H1 (cell line): ENCODE results near the gene NFKBIZ. TPM values are rescaled to one million over a fixed set of nuclear protein-coding genes. Genes with fewer than 3 reads are reported as not detected.

Experiments
- CTCF ChIA-PET: fragments of 300-600 bp; sonication (Branson Sonifier 250); formaldehyde crosslinking; loops from one replicate; lab custom pipeline; 2021; ENCODE audit not compliant: partially characterized antibody; lab: Charles Lee
- POLR2A ChIA-PET: fragments of 300-600 bp; sonication (Branson Sonifier 250); formaldehyde crosslinking; loops from one replicate; lab custom pipeline; 2021; ENCODE audit warnings: inconsistent platforms; ENCODE audit not compliant: partially characterized antibody; lab: Charles Lee
- DNase-seq, 2 experiments: peaks; one replicate each; pipeline versions ENCODE4 v3.0.0 to v3.0.0-alpha.2; 2010 to 2022; ENCODE audit warnings: low spot score in 2 of 2, low read depth in 1 of 2, mixed read lengths in 1 of 2
- FAIRE-seq: peaks from 2 replicates; lab custom pipeline; 2011; peaks lifted over from hg19 to GRCh38; lab: Jason Lieb, UNC
- H2AFZ ChIP-seq: 2 replicates; pipeline ENCODE4 v1.8.1; 2012; ENCODE audit warnings: low read length, inconsistent platforms
- H2AK5ac ChIP-seq: 2 replicates; pipeline ENCODE4 v1.6.1; 2013; ENCODE audit warnings: low read depth, low read length
- H2BK120ac ChIP-seq: replicated peaks from 2 replicates; pipeline ENCODE3; 2013; ENCODE audit warnings: low read depth, low read length, inconsistent platforms
- H2BK12ac ChIP-seq: 2 replicates; pipeline ENCODE4 v1.6.1; 2013; ENCODE audit warnings: low read depth, low read length
- H2BK15ac ChIP-seq: 2 replicates; pipeline ENCODE4 v1.6.1; 2013; ENCODE audit warnings: low read length
- H2BK20ac ChIP-seq: 2 replicates; pipeline ENCODE4 v1.6.1; 2013; ENCODE audit warnings: low read length
- H2BK5ac ChIP-seq: 2 replicates; pipeline ENCODE4 v1.6.1; 2013; ENCODE audit warnings: low read depth, low read length
- H3K14ac ChIP-seq: 2 replicates; pipeline ENCODE4 v1.6.1; 2013; ENCODE audit warnings: inconsistent platforms; ENCODE audit not compliant: insufficient read length
- H3K18ac ChIP-seq: 2 replicates; pipeline ENCODE4 v1.6.1; 2013; ENCODE audit warnings: low read length; ENCODE audit errors: extremely low read depth
- H3K23ac ChIP-seq: 2 replicates; pipeline ENCODE4 v1.6.1; 2013; ENCODE audit warnings: inconsistent platforms; ENCODE audit not compliant: insufficient read length
- H3K23me2 ChIP-seq: 2 replicates; pipeline ENCODE4 v1.6.1; 2013; ENCODE audit warnings: low read depth, low read length
- H3K27ac ChIP-seq: 2 replicates; pipeline ENCODE4 v1.6.1; 2011; ENCODE audit warnings: low read depth, low read length, inconsistent platforms
- H3K27me3 ChIP-seq, 4 experiments: replicated peaks in 1 of 4; 1 replicate in 1 of 4; 2 replicates in 3 of 4; pipeline versions ENCODE4 v1.6.1 to v1.8.1; 2011 to 2013; ENCODE audit warnings: low read length in 3 of 4, mild to moderate bottlenecking in 3 of 4, inconsistent platforms in 2 of 4, mixed read lengths in 2 of 4, moderate library complexity in 1 of 4; ENCODE audit not compliant: control insufficient read depth in 3 of 4, insufficient read depth in 3 of 4; ENCODE audit errors: extremely low read depth in 1 of 4
- H3K36me3 ChIP-seq, 4 experiments: 2 replicates each; pipeline versions ENCODE4 v1.6.1 to v1.8.1; 2011 to 2013; ENCODE audit warnings: mild to moderate bottlenecking in 4 of 4, low read length in 3 of 4, moderate library complexity in 2 of 4, control low read depth in 1 of 4, inconsistent platforms in 1 of 4; ENCODE audit not compliant: insufficient read depth in 4 of 4, control insufficient read depth in 2 of 4
- H3K4ac ChIP-seq: replicated peaks from 2 replicates; pipeline ENCODE3; 2013; ENCODE audit warnings: low read length, low read depth, mixed read lengths, inconsistent platforms; ENCODE audit not compliant: insufficient read length
- H3K4me1 ChIP-seq, 4 experiments: replicated peaks in 1 of 4; 1 replicate in 1 of 4; 2 replicates in 3 of 4; pipeline versions ENCODE4 v1.6.1 to v1.8.1; 2011 to 2013; ENCODE audit warnings: low read length in 3 of 4, inconsistent platforms in 2 of 4, mixed read lengths in 1 of 4; ENCODE audit not compliant: insufficient read depth in 4 of 4, control insufficient read depth in 3 of 4
- H3K4me2 ChIP-seq, 2 experiments: 2 replicates each; pipeline versions ENCODE4 v1.6.1 to v1.8.1; 2011 to 2013; ENCODE audit warnings: low read depth in 2 of 2, low read length in 2 of 2, control low read depth in 1 of 2, inconsistent platforms in 1 of 2, mild to moderate bottlenecking in 1 of 2; ENCODE audit not compliant: insufficient read depth in 1 of 2
- H3K4me3 ChIP-seq, 4 experiments: fragments of 200-600, 300-600 bp in 1 of 4; sonication (generic), shearing (Covaris generic), sonication (Bioruptor Twin) in 1 of 4; 2 replicates each; pipeline versions ENCODE4 v1.5.1 to v1.8.1; 2011 to 2016; ENCODE audit warnings: low read length in 4 of 4, low read depth in 3 of 4, control low read depth in 2 of 4, inconsistent platforms in 2 of 4, mild to moderate bottlenecking in 2 of 4, mixed read lengths in 1 of 4, moderate library complexity in 1 of 4; ENCODE audit not compliant: insufficient read depth in 2 of 4; ENCODE audit errors: extremely low read depth in 1 of 4
- H3K56ac ChIP-seq: replicated peaks from 2 replicates; pipeline ENCODE3; 2013; ENCODE audit warnings: low read depth, mild to moderate bottlenecking, mixed read lengths, low read length, inconsistent platforms; ENCODE audit not compliant: insufficient read length
- H3K79me1 ChIP-seq: 2 replicates; pipeline ENCODE4 v1.6.1; 2013; ENCODE audit warnings: low read depth, low read length, control low read depth
- H3K79me2 ChIP-seq, 2 experiments: 2 replicates each; pipeline versions ENCODE4 v1.6.1 to v1.8.1; 2012 to 2013; ENCODE audit warnings: low read length in 2 of 2, mild to moderate bottlenecking in 2 of 2, inconsistent platforms in 1 of 2; ENCODE audit not compliant: insufficient read depth in 2 of 2, control insufficient read depth in 1 of 2
- H3K9ac ChIP-seq, 4 experiments: replicated peaks in 1 of 4; 1 replicate in 1 of 4; 2 replicates in 3 of 4; pipeline versions ENCODE4 v1.6.1 to v1.8.1; 2011 to 2013; ENCODE audit warnings: low read depth in 3 of 4, low read length in 3 of 4, control low read depth in 2 of 4, mild to moderate bottlenecking in 2 of 4, moderate library complexity in 2 of 4, inconsistent platforms in 1 of 4; ENCODE audit errors: extremely low read depth in 1 of 4
- H3K9me3 ChIP-seq, 2 experiments: 2 replicates each; pipeline versions ENCODE4 v1.6.1 to v1.8.1; 2012 to 2013; ENCODE audit warnings: mild to moderate bottlenecking in 2 of 2, moderate library complexity in 2 of 2, control low read depth in 1 of 2, inconsistent platforms in 1 of 2, low read depth in 1 of 2, low read length in 1 of 2, mixed read lengths in 1 of 2; ENCODE audit not compliant: insufficient read depth in 2 of 2
- H4K20me1 ChIP-seq, 2 experiments: replicated peaks in 1 of 2; 2 replicates each; pipeline versions ENCODE3 to v1.8.1; 2011 to 2013; ENCODE audit warnings: inconsistent platforms in 2 of 2, low read length in 2 of 2, mild to moderate bottlenecking in 1 of 2; ENCODE audit not compliant: insufficient read depth in 2 of 2, control insufficient read depth in 1 of 2
- H4K5ac ChIP-seq: 2 replicates; pipeline ENCODE4 v1.6.1; 2013; ENCODE audit warnings: low read length, low read depth, mixed read lengths, inconsistent platforms; ENCODE audit not compliant: insufficient read length
- H4K8ac ChIP-seq: 2 replicates; pipeline ENCODE4 v1.8.0; 2013; ENCODE audit warnings: mild to moderate bottlenecking, moderate library complexity, low read length, inconsistent platforms; ENCODE audit not compliant: insufficient read depth; ENCODE audit errors: extremely low read depth
- H4K91ac ChIP-seq: replicated peaks from 2 replicates; pipeline ENCODE3; 2013; ENCODE audit warnings: low read length, mixed read lengths, inconsistent platforms; ENCODE audit not compliant: insufficient read length
- CHD1 ChIP-seq: IDR thresholded peaks from 2 replicates; pipeline ENCODE4 v1.6.1; 2012; ENCODE audit warnings: low read depth, low read length, improper control_type of control experiment
- RAD21 ChIP-seq, 2 experiments: IDR thresholded peaks in 1 of 2; conservative IDR thresholded peaks in 1 of 2; 2 replicates each; pipeline ENCODE4 v1.6.1; 2011; ENCODE audit warnings: low read depth in 2 of 2, low read length in 2 of 2, improper control_type of control experiment in 1 of 2, inconsistent platforms in 1 of 2, mild to moderate bottlenecking in 1 of 2, moderate library complexity in 1 of 2
- RFX5 ChIP-seq: IDR thresholded peaks from 2 replicates; pipeline ENCODE4 v1.6.1; 2011; ENCODE audit warnings: low read depth, low read length, improper control_type of control experiment, borderline replicate concordance
- ZNF274 ChIP-seq: IDR thresholded peaks from 2 replicates; pipeline ENCODE4 v1.7.0; 2012; ENCODE audit warnings: low read length, borderline replicate concordance; ENCODE audit errors: extremely low read depth
- WGBS, 2 experiments: shearing (Covaris generic) in 1 of 2; methylation state at CpG; one replicate each; pipeline versions ENCODE4 v1.1.6 to v1.1.7; 2013 to 2015; ENCODE audit warnings: low lambda C conversion rate in 2 of 2, mixed read lengths in 2 of 2, inconsistent platforms in 1 of 2, low coverage in 1 of 2, missing lambda C conversion rate in 1 of 2; ENCODE audit not compliant: insufficient replicate concordance in 2 of 2, insufficient coverage in 1 of 2, insufficient read length in 1 of 2; ENCODE audit errors: extremely low coverage in 1 of 2, missing lambda C conversion rate in 1 of 2; 5-methylcytosine and 5-hydroxymethylcytosine counted together
- polyA plus RNA-seq, 7 experiments: library from polyadenylated mRNA; depleted of rRNA in 3 of 7; stranded (reverse) in 5 of 7; unstranded in 2 of 7; fragments of >200 nt in 5 of 7; fragments of 200-250 nt in 2 of 7; gene quantifications; 1 replicate in 5 of 7; 2 replicates in 1 of 7; 4 replicates in 1 of 7; pipeline versions ENCODE4 v1.2.1 to v1.2.3, GENCODE V29; 2011 to 2013; ENCODE audit warnings: missing spikeins in 2 of 7, mixed read lengths in 2 of 7
- total RNA-seq: library from RNA; stranded (reverse); fragmentation: NEBNext Ultra II Directional; extraction: Animal tissue kit (Norgen Biotek cat#: 25700); gene quantifications from 2 replicates; pipeline ENCODE4 v1.2.1, GENCODE V29; 2021

NFKBIZ gene
- total and polyA plus RNA-seq, 2 of the 8 experiments (the other 6 are each of a cell fraction or from before 2014, with no cell fraction given) = 7.2 to 24.5 TPM

GRCh38 chr3:101838691-101839090, 10.6 kb upstream of the NFKBIZ start:
- no peaks in the 10 kb centered on the region for H3K79me2 ChIP-seq
- no peak overlapping the region for H3K27ac ChIP-seq
- H3K14ac ChIP-seq = no peak overlapping the region
- no peak overlapping the region for H3K4me2 ChIP-seq
- H2AFZ ChIP-seq = no peak overlapping the region
- H2BK5ac ChIP-seq = no peak overlapping the region
- H3K4me3 ChIP-seq = no peak overlapping the region
- no peak for DNase-seq
- H3K36me3 ChIP-seq = no peaks in the 10 kb centered on the region
- H2BK15ac ChIP-seq = no peak overlapping the region
- H3K23ac ChIP-seq = no peak overlapping the region
- no peak overlapping the region for H3K56ac ChIP-seq
- no peaks in the 10 kb centered on the region for H3K27me3 ChIP-seq
- CTCF ChIA-PET = interaction anchor here (0.6 to 1.5 kb wide), 2 partner anchors 16 to 24 kb away, joined by 3 read pairs; no protein-coding TSS in a partner anchor
- no peaks in the 10 kb centered on the region for H3K79me1 ChIP-seq
- H3K9ac ChIP-seq = no peak overlapping the region
- H4K91ac ChIP-seq = no peak overlapping the region
- no peak overlapping the region for H2BK20ac ChIP-seq
- H2BK12ac ChIP-seq = no peak overlapping the region
- no peaks in the 10 kb centered on the region for H4K20me1 ChIP-seq
- no peaks in the 10 kb centered on the region; the same call in 1 of the 2 replicates for H3K23me2 ChIP-seq
- H2BK120ac ChIP-seq = no peak overlapping the region
- no peak for TF ChIP-seq ZNF274
- TF ChIP-seq RFX5 = no peak
- TF ChIP-seq RAD21 (IDR thresholded peaks at IDR 0.05 in 1 of 2, conservative IDR thresholded peaks at IDR 0.05 in 1 of 2; ENCODE audit: low read depth in 2 of 2, low read length in 2 of 2) = no peak
- no peak for TF ChIP-seq CHD1
- TF ChIP-seq, all 59 proteins: peak for 0
- H3K4ac ChIP-seq = no peak overlapping the region
- POLR2A ChIA-PET = interaction anchor here (0.8 to 3.6 kb wide), 4 partner anchors 11 to 14 kb away, joined by 3 to 22 read pairs (median 11); partner anchors contain the start of gene NFKBIZ
- FAIRE-seq = no peak
- no peak overlapping the region for H2AK5ac ChIP-seq
- no peaks in the 10 kb centered on the region for H3K9me3 ChIP-seq
- no peak overlapping the region for H4K8ac ChIP-seq
- H3K4me1 ChIP-seq = peaks cover 3 to 9% (median 7%) of the 10 kb centered on the region in 4 experiments; a peak in 5 of 7 replicates
- 92% methylated on average over 2 of the region's 2 CpGs; no CpG with 5 or more reads in 1 of the 2 experiments for WGBS, 2 experiments
- no peak overlapping the region for H3K18ac ChIP-seq
- no peak overlapping the region for H4K5ac ChIP-seq
